CD4-positive, alpha-beta T cell treated with Interleukin-12 subunit alpha and Interleukin-12 subunit beta, for 1 hour (primary cell): Measurements from ENCODE around the gene TMEM183A.
"Not testable (repeated sequence)": the region's sequence is repeated elsewhere in the genome, so short reads cannot be mapped to it uniquely, and the experiment has no call there.

Experiments used
- DNase-seq: peaks from one replicate; pipeline ENCODE4 v3.0.0-alpha.2; 2020

The TMEM183A gene

DNA sequence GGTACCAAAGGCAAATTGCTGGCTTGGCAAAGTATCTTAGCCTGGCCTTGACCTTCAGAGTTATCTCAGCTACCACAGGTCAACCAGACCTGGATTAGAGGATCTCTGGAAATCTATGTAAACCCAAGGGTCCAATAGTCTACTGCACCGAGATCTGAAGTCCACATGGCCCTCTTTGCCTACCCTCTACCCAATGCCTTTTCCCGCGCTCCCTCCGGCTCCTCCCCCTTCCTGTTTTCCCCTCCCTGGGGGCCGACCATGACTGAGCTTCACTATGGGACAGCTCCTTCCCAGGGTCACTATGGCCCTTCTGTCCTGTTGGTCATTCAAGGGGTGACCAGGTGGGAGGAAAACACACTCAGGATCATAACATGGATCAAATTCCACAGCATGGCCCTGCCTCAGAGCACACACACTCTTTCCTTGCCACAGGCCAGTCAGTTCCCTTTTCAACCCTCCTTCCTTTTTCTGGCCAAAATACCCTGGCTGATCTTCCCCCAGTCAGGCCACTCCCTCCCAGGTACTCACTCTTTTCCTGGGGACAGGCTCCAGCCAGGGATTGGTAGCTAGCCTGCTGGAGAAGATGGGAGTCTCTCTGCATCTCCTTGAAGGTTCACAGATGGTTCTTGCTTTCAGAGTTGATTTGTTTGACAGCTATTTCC lies 19.1 kb upstream of the TMEM183A start:
- no peak for DNase-seq

- DNase-seq, result no peak
Measured at GRCh38 chr1:202989879-202990278, 17.3 kb upstream of the TMEM183A start.

DNA sequence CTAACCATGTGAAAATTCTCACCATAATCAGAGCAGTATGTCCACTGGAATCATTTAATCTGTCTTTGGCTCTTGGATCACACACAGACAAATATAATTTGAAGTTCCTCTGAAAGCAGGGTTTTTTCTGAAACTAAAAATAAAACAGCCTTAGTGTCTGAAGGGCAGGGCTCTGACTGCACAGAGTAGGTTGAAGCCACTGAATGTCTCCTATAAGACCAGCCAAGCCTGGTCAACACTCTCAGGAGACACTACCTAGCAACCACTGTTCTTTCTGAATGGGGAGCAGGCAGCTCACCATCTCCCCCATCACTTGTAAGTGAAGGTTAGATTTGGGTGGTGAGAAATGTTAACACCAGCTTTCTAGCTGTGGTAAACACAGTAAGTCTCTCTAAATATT lies 16.1 kb upstream of the TMEM183A start:
- DNase-seq, result no peak

DNA sequence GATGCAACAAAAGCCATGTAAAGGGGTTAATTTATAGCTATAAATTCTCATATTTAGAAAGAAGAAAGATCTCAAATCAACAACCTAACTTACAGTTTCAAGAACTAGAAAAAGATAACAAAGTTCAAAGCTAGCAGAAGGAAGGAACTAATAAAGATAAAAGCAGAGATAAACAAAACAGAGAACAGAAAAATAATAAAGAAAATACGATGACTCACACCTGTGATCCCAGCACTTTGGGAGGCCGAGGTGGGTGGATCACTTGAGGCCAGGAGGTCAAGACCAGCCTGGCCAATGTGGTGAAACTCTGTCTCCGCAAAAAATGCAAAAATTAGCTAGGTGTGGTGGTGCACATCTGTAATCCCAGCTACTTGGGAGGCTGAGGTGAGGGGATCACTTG lies 12.4 kb upstream of the TMEM183A start:
- no peak for DNase-seq

- DNase-seq, result peak; percentile 75
Measured at GRCh38 chr1:202998836-202999750, 8.1 kb upstream of the TMEM183A start.

DNA sequence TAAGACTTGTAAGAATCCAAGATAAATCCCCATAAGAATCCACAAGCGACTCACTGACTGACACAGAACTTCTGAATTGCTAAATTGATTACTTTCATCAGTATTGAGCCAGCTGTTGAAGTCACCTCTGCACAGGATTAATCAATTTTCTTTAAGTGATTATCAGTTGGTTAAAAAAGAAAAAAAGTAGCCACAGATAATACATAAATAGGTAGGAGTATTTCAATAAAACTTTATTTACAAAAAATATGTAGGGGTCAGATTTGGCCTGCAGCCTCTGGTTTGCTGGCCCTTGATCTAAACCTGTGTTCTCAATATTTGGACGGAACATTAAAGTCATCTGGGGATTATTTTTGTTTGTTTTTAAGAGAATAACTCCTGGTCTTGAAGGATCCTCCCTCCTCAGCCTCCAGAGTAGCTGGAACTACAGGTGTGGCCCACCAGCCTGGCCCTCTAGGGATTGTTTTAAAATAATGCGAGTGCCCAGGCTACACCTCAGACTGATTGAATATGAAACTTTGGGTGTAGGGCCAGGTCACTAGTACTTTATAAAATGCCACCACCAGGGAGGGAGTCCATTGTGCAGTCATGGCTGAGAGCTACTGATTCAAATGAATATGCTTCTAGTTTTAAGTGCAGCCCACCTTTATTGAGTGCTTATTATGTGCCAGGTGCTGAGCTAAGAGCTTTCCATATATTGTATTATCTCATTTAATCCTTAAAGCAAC lies 6.8 kb upstream of the TMEM183A start:
- DNase-seq, result no peak

DNA sequence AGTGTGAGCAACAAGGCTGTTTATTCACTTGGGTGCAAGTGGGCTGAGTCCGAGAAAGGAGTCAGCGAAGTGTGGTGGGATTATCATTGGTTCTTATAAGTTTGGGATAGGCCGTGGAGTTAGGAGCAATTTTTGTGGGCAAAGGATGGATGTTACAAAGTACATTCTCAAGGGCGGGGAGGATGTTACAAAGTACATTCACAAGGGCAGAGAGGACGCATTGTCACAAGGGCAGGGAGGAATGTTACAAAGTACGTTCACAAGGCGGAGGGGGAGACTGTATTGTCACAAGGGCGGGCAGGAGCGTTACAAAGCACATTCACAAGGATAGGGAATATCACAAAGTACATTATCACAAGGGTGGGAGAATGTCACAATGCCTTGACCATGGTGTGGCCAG lies 5.2 kb upstream of the TMEM183A start:
- no peak for DNase-seq

GRCh38 chr1:203002951-203003350 lies 4.2 kb upstream of the TMEM183A start:
- DNase-seq, result no peak

DNA sequence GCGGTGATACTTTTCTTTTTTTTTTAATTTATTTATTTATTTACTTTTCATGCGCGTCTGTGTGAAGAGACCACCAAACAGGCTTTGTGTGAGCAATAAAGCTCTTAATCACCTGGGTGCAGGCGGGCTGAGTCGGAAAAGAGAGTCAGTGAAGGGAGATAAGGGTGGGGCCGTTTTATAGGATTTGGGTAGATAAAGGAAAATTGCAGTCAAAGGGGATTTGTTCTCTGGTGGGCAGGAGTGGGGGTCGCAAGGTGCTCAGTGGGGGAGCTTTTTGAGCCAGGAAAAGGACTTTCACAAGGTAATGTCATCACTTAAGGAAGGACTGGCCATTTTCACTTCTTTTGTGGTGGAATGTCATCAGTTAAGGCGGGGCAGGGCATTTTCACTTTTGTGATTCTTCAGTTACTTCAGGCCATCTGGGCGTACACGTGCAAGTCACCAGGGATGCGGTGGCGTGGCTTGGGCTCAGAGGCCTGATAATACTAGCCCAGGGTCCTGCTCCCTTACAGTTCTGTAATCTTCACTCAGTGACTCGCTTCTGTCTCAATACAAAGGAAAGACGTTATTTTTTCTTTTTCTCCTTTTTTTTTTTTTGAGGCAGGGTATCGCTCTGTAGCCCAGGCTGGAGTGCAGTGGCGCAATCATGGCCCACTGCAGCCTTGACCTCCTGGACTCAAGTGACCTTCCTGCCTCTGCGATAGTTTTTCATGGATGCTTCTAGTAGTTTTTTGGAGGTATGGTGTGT lies 1.6 kb upstream of the TMEM183A start:
- DNase-seq, result not testable (repeated sequence)

GRCh38 chr1:203009185-203009584 lies 2.0 kb downstream of the TMEM183A start:
- DNase-seq, result no peak

DNA sequence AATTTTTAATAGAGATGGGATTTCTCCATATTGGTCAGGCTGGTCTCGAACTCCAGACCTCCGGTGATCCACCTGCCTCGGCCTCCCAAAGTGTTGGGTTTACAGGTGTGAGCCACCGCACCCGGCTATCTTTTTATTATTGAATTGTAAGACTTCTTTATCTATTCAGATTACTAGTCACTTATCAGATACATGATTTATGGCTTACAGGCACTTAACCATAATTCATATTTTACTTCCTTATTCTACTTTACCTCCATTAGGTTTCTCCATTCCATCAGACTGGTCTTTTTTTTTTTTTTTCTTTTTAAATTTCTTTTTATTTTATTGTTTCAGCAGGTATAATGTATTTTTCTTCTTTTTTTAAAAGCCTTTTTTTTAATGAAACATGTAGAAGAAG lies 4.4 kb downstream of the TMEM183A start:
- no peak for DNase-seq

- no peak for DNase-seq
Measured at GRCh38 chr1:203017061-203017460, 9.9 kb downstream of the TMEM183A start.

- no peak for DNase-seq
Measured at GRCh38 chr1:203017692-203018091, 10.5 kb downstream of the TMEM183A start.

DNA sequence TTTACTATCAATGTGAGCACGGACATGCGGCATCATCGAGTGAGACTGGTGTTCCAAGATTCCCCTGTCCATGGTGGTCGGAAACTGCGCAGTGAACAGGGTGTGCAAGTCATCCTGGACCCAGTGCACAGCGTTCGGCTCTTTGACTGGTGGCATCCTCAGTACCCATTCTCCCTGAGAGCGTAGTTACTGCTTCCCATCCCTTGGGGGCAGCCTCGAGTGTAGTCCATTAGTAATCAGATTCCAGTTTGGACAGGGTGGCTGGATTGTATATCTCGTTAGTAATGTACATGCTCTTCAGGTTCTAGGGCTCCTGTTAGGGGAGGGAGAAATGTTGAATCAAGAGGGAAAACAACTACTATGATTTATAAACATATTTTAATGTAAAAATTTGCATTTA lies 15.7 kb downstream of the TMEM183A start:
- DNase-seq, result not testable (repeated sequence)

DNA sequence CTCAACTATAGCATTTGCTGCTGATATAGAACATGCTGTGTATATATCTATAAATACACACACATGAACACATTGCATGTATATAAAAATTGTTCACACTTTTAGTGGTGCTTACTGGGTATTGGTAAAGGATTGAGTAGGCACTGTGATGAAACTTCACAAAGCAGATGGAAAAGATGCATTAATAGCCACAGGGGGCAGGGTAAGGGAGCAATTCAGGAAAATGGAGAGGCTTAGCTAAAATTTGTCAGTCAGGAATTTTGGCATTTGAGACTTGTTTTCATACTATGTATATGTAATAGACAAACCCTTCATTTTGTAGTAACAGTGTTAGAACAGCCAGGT lies 18.5 kb downstream of the TMEM183A start:
- no peak for DNase-seq

DNA sequence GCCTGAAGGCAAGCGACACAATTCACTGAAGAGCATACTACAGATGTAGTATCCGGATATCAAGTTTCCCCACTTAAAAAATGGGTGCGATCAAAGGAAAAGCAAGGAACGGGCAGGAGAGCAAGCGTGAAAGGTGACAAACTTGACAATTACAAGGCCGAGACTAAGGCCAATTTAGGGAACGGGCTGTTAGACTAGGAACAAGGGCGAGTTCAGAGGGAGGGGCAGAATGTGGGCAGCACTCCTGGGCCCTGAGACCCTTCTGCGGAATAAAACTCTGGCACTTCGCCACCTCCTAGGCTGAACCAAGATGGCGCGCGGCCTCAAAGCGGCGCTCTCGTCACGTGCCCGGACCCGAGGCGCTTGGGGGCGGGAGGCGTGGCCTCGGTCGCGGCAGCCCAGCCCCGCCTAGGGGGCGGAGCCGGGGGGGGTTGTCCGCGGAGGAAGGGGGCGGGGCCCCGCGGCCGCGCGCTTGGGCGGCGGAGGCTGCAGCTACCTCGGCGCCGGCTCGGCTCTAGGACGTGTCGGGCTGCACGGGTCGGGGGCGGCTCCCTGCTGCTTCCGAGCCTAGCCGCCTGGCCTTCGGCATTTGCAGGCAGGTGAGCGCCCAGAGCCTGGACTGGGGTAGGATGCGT lies 19.0 kb downstream of the TMEM183A start, which contains the start of gene PPFIA4:
Gene PPFIA4, plus strand, starts transcription at position 461 of the 635 bp plus-strand sequence. CDS start 12,518 bp downstream, outside the sequence.
- DNase-seq, result peak; percentile 92

GRCh38 chr1:203026666-203027663 lies 19.8 kb downstream of the TMEM183A start:
- DNase-seq, result no peak

DNA sequence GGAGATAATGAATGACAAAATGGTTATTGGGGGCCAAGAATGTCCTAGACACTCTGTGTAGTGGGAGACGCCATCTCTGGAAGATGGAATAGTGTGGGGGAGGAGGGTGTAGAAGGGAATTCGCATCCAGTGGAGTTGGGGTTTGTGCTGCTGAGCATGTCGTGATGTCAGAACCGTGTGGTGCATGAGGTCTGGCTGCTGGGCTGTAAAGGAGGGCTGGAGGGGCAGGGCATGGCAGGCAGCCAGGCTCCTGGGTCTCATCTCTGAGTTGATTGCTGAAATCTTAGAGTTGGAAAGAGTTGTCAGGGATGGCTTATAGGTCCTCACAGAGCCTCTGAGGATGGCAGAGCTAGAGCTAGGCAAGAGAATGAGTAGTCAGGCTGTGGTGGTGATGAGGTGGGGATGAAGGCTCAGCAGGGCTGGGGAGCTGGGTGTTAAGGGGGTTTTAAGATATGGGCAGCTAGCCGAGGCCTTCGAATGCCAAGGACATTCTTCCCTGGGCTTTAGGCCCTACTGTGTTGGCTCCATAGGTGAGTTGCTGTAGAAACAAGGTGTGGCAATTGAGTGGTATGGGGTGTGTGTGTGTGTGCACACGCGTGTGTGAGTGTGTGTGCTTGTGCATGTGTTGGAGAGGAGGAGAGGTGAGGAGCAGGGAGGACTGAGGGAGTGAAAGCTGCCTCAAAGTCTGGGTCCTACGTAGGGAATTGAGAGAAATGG lies 21.1 kb downstream of the TMEM183A start:
- no peak for DNase-seq

DNA sequence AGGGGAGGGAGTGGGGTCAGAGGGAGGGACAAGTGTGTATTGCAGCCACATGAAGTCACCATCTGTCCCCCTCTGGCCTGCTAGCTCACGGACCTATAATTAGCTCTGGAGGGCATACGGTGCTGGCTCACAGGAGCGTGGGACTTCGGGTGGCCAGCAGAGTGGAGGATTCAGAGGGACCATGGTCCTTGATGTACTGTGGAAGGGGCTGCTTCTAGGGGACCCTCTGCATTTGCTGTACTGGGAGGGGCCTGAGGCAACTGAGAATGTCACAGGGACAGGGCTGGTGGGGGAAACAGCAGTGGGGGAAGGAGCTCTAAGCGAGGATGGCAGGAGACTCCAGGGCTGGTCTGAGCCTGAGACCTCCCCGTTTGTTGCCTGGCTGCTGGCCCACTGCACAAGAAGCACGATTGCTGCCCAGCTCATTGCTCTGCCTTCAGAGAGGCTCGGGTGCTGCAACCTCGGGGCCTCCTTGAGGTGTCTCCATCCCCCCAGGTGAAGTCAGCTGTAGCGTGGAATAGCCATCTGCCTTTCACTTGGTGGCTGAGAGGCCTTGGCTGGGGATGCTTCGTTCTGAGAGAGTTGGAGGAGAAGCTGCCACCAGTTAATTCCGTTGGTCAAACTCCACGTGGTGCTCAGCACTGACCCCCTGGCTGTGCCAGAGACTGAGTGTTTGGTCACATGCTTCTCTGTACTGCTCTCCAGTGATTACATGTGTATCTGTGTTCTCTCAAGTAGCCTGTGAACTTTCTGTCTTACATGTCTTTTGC lies 21.8 kb downstream of the TMEM183A start:
- DNase-seq, result no peak

GRCh38 chr1:203031467-203031866 lies 24.3 kb downstream of the TMEM183A start:
- DNase-seq, result no peak
